ENCODE measurements around the gene CALCR. TPM values are rescaled to one million over a fixed set of nuclear protein-coding genes. Genes with fewer than 3 reads are reported as not detected.
"Not testable (repeated sequence)": the region's sequence is repeated elsewhere in the genome, so short reads cannot be mapped to it uniquely, and the experiment has no call there.

The CALCR gene
- total RNA-seq, 3 donors from 2014 or later = 0.15 to 0.80 (median 0.66) TPM

DNA sequence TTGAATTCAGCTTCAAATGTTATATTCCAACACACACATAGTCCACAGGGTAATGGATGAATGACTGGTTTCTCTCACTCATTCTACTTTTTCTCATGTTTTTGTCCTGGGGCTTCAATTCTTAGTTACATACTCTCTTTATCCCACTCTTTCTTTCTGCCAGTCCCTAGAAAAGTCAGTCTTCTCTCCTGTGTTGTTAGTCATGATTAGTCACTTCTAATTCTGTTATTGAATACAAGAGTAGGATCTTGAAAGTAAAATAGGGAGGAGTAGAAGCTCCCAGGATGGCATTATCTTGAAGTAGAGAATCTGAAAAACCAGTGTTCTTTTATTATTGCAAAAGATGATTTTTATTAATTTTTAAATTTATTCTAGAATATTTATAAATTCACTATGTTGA is 45.5 kb upstream of the CALCR start:
- Histone ChIP-seq H3K27me3 (no peaks in the 10 kb centered on the region), H3K36me3 (no peaks in the 10 kb centered on the region)
- intact Hi-C loops (cut with DNase I; ENCODE audit: low total_unique reads) = no loop called here

DNA sequence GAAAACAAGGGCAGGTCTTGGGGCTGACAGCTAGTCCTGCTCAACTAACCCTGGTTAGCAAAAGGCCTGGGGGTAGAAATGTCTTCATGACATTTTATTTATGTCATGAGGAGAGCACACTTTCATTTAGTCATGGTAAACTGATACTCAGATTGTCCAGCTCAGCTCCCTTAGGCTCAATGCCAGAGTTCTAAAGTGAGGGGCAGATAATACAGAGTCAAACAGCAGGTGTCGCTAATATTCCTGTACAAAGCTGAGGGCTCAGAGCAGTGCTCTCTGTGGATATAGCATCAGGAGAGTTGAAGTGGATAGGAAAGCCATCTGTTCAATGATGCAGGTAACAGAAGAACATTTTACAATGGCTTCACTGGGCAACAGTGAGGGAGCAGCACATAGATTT is 26.8 kb upstream of the CALCR start:
- Histone ChIP-seq H3K4me1 (no peaks in the 10 kb centered on the region), H3K4me3 (no peak overlapping the region), H3K9me3 (no peaks in the 10 kb centered on the region), H3K27me3 (no peaks in the 10 kb centered on the region), H3K36me3 (no peaks in the 10 kb centered on the region), H3K27ac (no peak overlapping the region)
- intact Hi-C loops (cut with DNase I; ENCODE audit: low total_unique reads) = no loop called here
- TF ChIP-seq POLR2AphosphoS5 (IDR thresholded peaks at IDR 0.05) (no peak), POLR2A (IDR thresholded peaks at IDR 0.05) (no peak)
- TF ChIP-seq, protein P1, sequence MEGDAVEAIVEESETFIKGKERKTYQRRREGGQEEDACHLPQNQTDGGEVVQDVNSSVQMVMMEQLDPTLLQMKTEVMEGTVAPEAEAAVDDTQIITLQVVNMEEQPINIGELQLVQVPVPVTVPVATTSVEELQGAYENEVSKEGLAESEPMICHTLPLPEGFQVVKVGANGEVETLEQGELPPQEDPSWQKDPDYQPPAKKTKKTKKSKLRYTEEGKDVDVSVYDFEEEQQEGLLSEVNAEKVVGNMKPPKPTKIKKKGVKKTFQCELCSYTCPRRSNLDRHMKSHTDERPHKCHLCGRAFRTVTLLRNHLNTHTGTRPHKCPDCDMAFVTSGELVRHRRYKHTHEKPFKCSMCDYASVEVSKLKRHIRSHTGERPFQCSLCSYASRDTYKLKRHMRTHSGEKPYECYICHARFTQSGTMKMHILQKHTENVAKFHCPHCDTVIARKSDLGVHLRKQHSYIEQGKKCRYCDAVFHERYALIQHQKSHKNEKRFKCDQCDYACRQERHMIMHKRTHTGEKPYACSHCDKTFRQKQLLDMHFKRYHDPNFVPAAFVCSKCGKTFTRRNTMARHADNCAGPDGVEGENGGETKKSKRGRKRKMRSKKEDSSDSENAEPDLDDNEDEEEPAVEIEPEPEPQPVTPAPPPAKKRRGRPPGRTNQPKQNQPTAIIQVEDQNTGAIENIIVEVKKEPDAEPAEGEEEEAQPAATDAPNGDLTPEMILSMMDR (IDR thresholded peaks at IDR 0.05) = no peak
- DNase-seq (ENCODE audit: low spot score in 2 of 2) = no peak

More for the DNA sequence above, 45.5 kb upstream of the CALCR start:
- Histone ChIP-seq H3K9me3 (no peaks in the 10 kb centered on the region), H3K27ac (no peak overlapping the region), H3K4me1 (no peaks in the 10 kb centered on the region), H3K4me3 (no peak overlapping the region)
- TF ChIP-seq POLR2AphosphoS5 (IDR thresholded peaks at IDR 0.05) (no peak), POLR2A (IDR thresholded peaks at IDR 0.05) (no peak)
- no peak for DNase-seq (ENCODE audit: low spot score in 2 of 2)

DNA sequence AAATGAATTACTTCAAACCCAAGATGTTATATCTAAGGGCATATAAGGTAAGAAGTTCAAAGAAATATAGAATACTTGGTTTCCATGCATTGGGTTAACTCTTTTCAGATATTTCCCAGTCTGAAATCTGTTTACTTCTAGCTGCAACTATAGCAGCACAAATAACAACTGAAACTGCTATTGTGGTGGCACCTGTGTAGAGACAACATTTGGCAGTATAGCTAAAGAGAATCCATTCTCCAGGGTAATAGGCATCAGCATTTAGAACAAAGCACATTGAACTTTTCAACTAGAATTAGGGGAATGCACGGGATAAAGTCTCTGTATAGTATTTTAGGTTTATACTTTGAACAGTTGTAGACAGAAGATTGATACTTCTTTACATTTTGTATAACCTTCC is 19.7 kb upstream of the CALCR start:
- intact Hi-C loops (cut with DNase I; ENCODE audit: low total_unique reads) = no loop called here
- H3K4me3 ChIP-seq = no peak overlapping the region
- TF ChIP-seq POLR2AphosphoS5 (IDR thresholded peaks at IDR 0.05) (no peak), POLR2A (IDR thresholded peaks at IDR 0.05) (no peak)
- TF ChIP-seq, protein P1 (IDR thresholded peaks at IDR 0.05) = no peak

DNA sequence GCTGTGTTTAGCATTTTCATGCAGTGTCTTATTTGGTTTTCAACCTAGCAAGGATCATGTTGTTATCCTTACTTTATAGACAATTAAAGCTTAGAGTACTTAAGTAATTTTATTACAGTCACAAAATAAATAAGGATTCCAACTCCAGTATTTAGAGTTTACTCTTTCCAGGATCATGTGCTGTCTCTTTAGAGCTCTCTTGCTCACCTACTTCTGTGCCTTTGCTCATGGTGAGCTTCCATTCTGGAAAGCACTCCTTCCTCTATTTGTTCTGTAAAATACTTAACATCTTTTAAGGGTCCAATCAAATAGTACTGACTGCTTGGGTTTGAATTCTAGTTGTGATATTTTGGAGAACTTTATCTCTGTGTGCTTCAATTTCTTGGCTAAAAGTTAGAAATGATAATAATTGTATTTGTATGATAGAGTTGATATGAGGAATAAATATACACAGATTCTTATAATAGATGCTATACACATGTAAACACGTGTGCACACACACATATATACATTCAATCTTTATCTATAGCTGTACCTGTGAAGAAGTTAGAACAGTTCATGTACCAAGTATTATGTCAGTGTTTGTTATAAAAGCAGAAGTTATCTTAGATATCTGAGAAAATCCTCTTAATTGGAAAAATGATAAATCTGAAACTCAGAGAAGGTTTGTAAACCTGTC is 18.2 kb upstream of the CALCR start:
- TF ChIP-seq, protein P1 (IDR thresholded peaks at IDR 0.05) = no peak
- TF ChIP-seq POLR2AphosphoS5 (IDR thresholded peaks at IDR 0.05) = no peak
- no peak for DNase-seq (ENCODE audit: low spot score in 2 of 2)

More for the DNA sequence above, 19.7 kb upstream of the CALCR start:
- no peaks in the 10 kb centered on the region for H3K4me1 ChIP-seq
- no peaks in the 10 kb centered on the region for H3K9me3 ChIP-seq
- no peak for DNase-seq (ENCODE audit: low spot score in 2 of 2)
- no peaks in the 10 kb centered on the region for H3K36me3 ChIP-seq
- no peak overlapping the region for H3K27ac ChIP-seq
- H3K27me3 ChIP-seq = no peaks in the 10 kb centered on the region

DNA sequence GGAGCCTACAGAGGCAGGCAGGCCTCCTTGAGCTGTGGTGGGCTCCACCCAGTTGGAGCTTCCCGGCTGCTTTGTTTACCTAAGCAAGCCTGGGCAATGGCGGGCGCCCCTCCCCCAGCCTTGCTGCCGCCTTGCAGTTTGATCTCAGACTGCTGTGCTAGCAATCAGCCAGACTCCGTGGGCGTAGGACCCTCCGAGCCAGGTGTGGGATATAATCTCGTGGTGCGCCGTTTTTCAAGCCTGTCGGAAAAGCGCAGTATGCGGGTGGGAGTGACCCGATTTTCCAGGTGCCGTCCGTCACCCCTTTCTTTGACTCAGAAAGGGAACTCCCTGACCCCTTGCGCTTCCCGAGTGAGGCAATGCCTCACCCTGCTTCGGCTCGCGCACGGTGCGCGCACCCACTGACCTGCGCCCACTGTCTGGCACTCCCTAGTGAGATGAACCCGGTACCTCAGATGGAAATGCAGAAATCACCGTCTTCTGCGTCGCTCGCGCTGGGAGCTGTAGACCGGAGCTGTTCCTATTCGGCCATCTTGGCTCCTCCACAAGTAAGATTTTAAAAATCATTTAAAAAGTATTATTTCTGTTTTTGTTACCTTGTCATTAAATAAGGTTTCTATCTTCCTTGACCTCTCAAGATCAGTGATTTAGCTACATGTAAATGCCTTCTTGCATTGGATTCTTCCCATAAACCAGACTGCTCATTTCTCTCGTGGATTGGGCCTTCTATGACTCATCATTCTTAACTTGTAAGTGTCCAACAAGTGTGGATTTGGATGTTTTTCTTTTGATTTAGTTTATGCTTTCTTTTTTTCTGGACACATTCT is 16.9 kb upstream of the CALCR start:
- H3K4me3 ChIP-seq; H3K36me3 ChIP-seq; intact Hi-C loops (cut with DNase I; ENCODE audit: low total_unique reads); H3K27ac ChIP-seq; H3K9me3 ChIP-seq; H3K27me3 ChIP-seq; H3K4me1 ChIP-seq; DNase-seq (ENCODE audit: low spot score in 2 of 2): not testable (repeated sequence)

More for the DNA sequence above, 18.2 kb upstream of the CALCR start:
- Histone ChIP-seq H3K27me3 (no peaks in the 10 kb centered on the region), H3K27ac (no peak overlapping the region), H3K4me3 (no peak overlapping the region), H3K36me3 (no peaks in the 10 kb centered on the region), H3K4me1 (no peaks in the 10 kb centered on the region), H3K9me3 (no peaks in the 10 kb centered on the region)
- intact Hi-C loops (cut with DNase I; ENCODE audit: low total_unique reads) = no loop called here

DNA sequence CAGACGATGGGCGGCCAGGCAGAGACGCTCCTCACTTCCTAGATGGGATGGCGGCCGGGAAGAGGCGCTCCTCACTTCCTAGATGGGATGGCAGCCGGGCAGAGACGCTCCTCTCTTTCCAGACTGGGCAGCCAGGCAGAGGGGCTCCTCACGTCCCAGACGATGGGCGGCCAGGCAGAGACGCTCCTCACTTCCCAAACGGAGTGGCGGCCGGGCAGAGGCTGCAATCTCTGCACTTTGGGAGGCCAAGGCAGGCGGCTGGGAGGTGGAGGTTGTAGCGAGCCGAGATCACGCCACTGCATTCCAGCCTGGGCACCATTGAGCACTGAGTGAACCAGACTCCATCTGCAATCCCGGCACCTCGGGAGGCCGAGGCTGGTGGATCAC is 11.9 kb upstream of the CALCR start:
- H3K36me3 ChIP-seq; H3K27ac ChIP-seq; H3K27me3 ChIP-seq; DNase-seq (ENCODE audit: low spot score in 2 of 2); H3K9me3 ChIP-seq; H3K4me1 ChIP-seq; intact Hi-C loops (cut with DNase I; ENCODE audit: low total_unique reads); H3K4me3 ChIP-seq: not testable (repeated sequence)

DNA sequence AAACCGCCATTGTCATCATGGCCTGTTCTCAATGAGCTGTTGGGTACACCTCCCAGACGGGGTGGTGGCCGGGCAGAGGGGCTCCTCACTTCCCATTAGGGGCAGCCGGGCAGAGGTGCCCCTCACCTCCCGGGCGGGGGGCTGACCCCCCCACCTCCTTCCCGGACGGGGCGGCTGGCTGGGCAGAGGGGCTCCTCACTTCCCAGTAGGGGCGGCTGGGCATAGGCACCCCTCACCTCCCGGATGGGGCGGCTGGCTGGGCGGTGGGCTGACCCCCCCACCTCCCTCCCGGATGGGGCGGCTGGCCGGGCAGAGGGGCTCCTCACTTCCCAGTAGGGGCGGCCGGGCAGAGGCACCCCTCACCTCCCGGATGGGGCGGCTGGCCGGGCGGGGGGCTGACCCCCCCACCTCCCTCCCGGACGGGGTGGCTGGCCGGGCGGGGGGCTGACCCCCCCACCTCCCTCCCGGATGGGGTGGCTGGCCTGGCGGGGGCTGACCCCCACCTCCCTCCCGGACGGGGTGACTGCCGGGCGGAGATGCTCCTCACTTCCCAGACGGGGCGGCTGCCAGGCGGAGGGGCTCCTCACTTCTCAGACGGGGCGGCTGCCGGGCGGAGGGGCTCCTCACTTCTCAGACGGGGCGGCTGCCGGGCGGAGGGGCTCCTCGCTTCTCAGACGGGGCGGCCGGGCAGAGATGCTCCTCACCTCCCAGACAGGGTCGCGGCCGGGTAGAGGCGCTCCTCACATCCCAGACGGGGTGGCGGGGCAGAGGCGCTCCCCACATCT is 11.4 kb upstream of the CALCR start:
- H3K27ac ChIP-seq; H3K4me3 ChIP-seq; H3K36me3 ChIP-seq; H3K4me1 ChIP-seq; H3K27me3 ChIP-seq; intact Hi-C loops (cut with DNase I; ENCODE audit: low total_unique reads); H3K9me3 ChIP-seq; DNase-seq (ENCODE audit: low spot score in 2 of 2): not testable (repeated sequence)

Measured in breast epithelium (tissue), 4 donors.